ENCODE results near the gene TBC1D10A.

DNA sequence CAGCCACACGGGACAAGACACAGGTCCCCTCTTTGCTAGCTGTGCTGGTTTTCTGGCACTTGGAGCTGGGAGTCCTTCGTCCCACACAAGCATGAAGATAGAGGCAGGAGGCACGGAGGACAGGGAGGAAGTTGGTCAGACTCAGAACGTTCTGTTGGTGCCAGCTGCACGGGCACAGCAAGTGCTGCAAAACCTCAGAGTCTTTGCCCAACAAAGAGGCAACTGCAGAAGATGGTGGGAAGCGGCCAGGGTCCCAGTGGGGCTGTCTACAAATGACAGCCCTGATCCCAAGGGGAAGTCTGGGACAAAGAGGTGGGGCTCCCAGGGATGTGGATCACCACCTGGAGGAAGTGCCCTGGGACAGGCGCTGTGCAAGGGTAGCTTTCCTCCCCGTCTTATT lies 50.7 kb downstream of the TBC1D10A start:
- no peak for TF ChIP-seq EZH2 (IDR thresholded peaks at IDR 0.05; ENCODE audit: low read length)
- TF ChIP-seq, protein P1, sequence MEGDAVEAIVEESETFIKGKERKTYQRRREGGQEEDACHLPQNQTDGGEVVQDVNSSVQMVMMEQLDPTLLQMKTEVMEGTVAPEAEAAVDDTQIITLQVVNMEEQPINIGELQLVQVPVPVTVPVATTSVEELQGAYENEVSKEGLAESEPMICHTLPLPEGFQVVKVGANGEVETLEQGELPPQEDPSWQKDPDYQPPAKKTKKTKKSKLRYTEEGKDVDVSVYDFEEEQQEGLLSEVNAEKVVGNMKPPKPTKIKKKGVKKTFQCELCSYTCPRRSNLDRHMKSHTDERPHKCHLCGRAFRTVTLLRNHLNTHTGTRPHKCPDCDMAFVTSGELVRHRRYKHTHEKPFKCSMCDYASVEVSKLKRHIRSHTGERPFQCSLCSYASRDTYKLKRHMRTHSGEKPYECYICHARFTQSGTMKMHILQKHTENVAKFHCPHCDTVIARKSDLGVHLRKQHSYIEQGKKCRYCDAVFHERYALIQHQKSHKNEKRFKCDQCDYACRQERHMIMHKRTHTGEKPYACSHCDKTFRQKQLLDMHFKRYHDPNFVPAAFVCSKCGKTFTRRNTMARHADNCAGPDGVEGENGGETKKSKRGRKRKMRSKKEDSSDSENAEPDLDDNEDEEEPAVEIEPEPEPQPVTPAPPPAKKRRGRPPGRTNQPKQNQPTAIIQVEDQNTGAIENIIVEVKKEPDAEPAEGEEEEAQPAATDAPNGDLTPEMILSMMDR (optimal IDR thresholded peaks at IDR 0.05 in 1 of 3, IDR thresholded peaks at IDR 0.05 in 1 of 3, conservative IDR thresholded peaks at IDR 0.05 in 1 of 3; ENCODE audit: extremely low read depth in 1 of 3, insufficient read depth in 2 of 3, low read length in 3 of 3) = no peak

Measured in keratinocyte (primary cell).